HepG2 (cell line): Measurements from ENCODE around the gene NR1H2. TPM values are rescaled to one million over a fixed set of nuclear protein-coding genes. Genes with fewer than 3 reads are reported as not detected.
A peak's percentile ranks its signal among the peaks of the same experiment; 100 is the strongest.

Source experiments
- ASH2L ChIP-seq: fragments of 300-600, 200-600 bp; sonication (generic); IDR thresholded peaks from 2 replicates; pipeline ENCODE4 v1.7.0; 2017; ENCODE audit warnings: low read depth, mild to moderate bottlenecking, moderate library complexity, mixed read lengths, low read length; ENCODE audit not compliant: insufficient read length
- ATM ChIP-seq: fragments of 450-650 bp; IDR thresholded peaks from 2 replicates; pipeline ENCODE4 v1.7.1; 2017; ENCODE audit warnings: mild to moderate bottlenecking, borderline replicate concordance
- FOSL1 ChIP-seq: sonication (generic); formaldehyde crosslinking; IDR thresholded peaks from 2 replicates; pipeline ENCODE4 v1.9.0; 2021; ENCODE audit warnings: missing genetic modification reagents, borderline replicate concordance
- FOXO1 ChIP-seq: sonication (generic); formaldehyde crosslinking; IDR thresholded peaks from 2 replicates; pipeline ENCODE4 v1.4.0; 2020; ENCODE audit warnings: missing genetic modification reagents
- ISL2 ChIP-seq: sonication (generic); formaldehyde crosslinking; IDR thresholded peaks from 2 replicates; pipeline ENCODE4 v1.5.0; 2020; ENCODE audit warnings: missing genetic modification reagents
- MEIS2 ChIP-seq: sonication (generic); formaldehyde crosslinking; IDR thresholded peaks from 2 replicates; pipeline ENCODE4 v1.9.0; 2021; ENCODE audit warnings: mild to moderate bottlenecking, missing genetic modification reagents
- RXRA ChIP-seq: sonication (generic); formaldehyde crosslinking; IDR thresholded peaks from 2 replicates; pipeline ENCODE4 v1.5.1; 2020; ENCODE audit warnings: missing genetic modification reagents
- SETDB1 ChIP-seq: sonication (generic); formaldehyde crosslinking; IDR thresholded peaks from 2 replicates; pipeline ENCODE4 v1.5.1; 2020; ENCODE audit warnings: missing genetic modification reagents, mild to moderate bottlenecking, borderline replicate concordance
- SOX5 ChIP-seq: IDR thresholded peaks from 2 replicates; pipeline ENCODE4 v1.6.1; 2016; ENCODE audit warnings: borderline replicate concordance
- U2AF1 ChIP-seq: fragments of 200-400 bp; formaldehyde crosslinking; optimal IDR thresholded peaks from 2 replicates; pipeline ENCODE3; 2017; ENCODE audit warnings: mild to moderate bottlenecking, low read depth, low read length
- ZNF17 ChIP-seq: sonication (generic); formaldehyde crosslinking; IDR thresholded peaks from 2 replicates; pipeline ENCODE4 v1.5.0; 2020; ENCODE audit warnings: mild to moderate bottlenecking, missing genetic modification reagents
- ZNF547 ChIP-seq: sonication (generic); formaldehyde crosslinking; IDR thresholded peaks from 2 replicates; pipeline ENCODE4 v1.5.1; 2020; ENCODE audit warnings: mild to moderate bottlenecking, missing genetic modification reagents
- ZNF558 ChIP-seq: sonication (generic); formaldehyde crosslinking; IDR thresholded peaks from 2 replicates; pipeline ENCODE4 v1.9.0; 2022; ENCODE audit warnings: mild to moderate bottlenecking, missing genetic modification reagents, borderline replicate concordance
- ZNF776 ChIP-seq: sonication (generic); formaldehyde crosslinking; IDR thresholded peaks from 2 replicates; pipeline ENCODE4 v1.4.0; 2020; ENCODE audit warnings: mild to moderate bottlenecking, missing genetic modification reagents
- ZNF777 ChIP-seq: sonication (generic); formaldehyde crosslinking; IDR thresholded peaks from 2 replicates; pipeline ENCODE4 v1.4.0; 2020; ENCODE audit warnings: missing genetic modification reagents
- polyA plus RNA-seq, 8 experiments: library from polyadenylated mRNA; depleted of rRNA in 3 of 8; stranded (reverse) in 7 of 8; unstranded in 1 of 8; fragments of >200 nt; fragmentation: Illumina TruSeq in 4 of 8; extraction: Trizol in 4 of 8; gene quantifications; 2 replicates each; pipeline versions ENCODE4 v1.2.1 to v1.2.3, GENCODE V29; 2011 to 2016; ENCODE audit warnings: low read depth in 4 of 8, missing spikeins in 1 of 8, mixed read lengths in 1 of 8; ENCODE audit not compliant: insufficient read depth in 1 of 8
- total RNA-seq, 5 experiments: library from RNA; depleted of rRNA; stranded (reverse); fragments of >200 nt; fragmentation: Illumina TruSeq; extraction: Trizol; gene quantifications; 2 replicates each; pipeline ENCODE4 v1.2.3, GENCODE V29; 2016; ENCODE audit warnings: low read depth in 1 of 5
- TF ChIP-seq, protein P1 (sequence below): sonication (generic); formaldehyde crosslinking; IDR thresholded peaks from 2 replicates; pipeline ENCODE4 v1.8.0; 2022; ENCODE audit warnings: missing genetic modification reagents, mild to moderate bottlenecking, borderline replicate concordance
- TF ChIP-seq, protein P2 (sequence below): sonication (generic); formaldehyde crosslinking; IDR thresholded peaks from 2 replicates; pipeline ENCODE4 v1.4.0; 2020; ENCODE audit warnings: missing genetic modification reagents
- TF ChIP-seq, protein P3 (sequence below): sonication (generic); formaldehyde crosslinking; IDR thresholded peaks from 2 replicates; pipeline ENCODE4 v1.4.0; 2020; ENCODE audit warnings: mild to moderate bottlenecking, missing genetic modification reagents
- TF ChIP-seq, protein P4 (sequence below): sonication (generic); formaldehyde crosslinking; IDR thresholded peaks from 2 replicates; pipeline ENCODE4 v1.4.0; 2020; ENCODE audit warnings: mild to moderate bottlenecking, missing genetic modification reagents
- TF ChIP-seq, protein P5 (sequence below): sonication (generic); formaldehyde crosslinking; IDR thresholded peaks from 2 replicates; pipeline ENCODE4 v1.5.1; 2020; ENCODE audit warnings: mild to moderate bottlenecking, missing genetic modification reagents, moderate library complexity
- TF ChIP-seq, protein P6 (sequence below): sonication (generic); formaldehyde crosslinking; IDR thresholded peaks from 2 replicates; pipeline ENCODE4 v1.5.0; 2020; ENCODE audit warnings: missing genetic modification reagents, mild to moderate bottlenecking, borderline replicate concordance

Gene NR1H2
- total and polyA plus RNA-seq, 2 of the 13 experiments (the other 11 are each of a cell fraction or from before 2014, with no cell fraction given) = 10.3 to 13.5 TPM

DNA sequence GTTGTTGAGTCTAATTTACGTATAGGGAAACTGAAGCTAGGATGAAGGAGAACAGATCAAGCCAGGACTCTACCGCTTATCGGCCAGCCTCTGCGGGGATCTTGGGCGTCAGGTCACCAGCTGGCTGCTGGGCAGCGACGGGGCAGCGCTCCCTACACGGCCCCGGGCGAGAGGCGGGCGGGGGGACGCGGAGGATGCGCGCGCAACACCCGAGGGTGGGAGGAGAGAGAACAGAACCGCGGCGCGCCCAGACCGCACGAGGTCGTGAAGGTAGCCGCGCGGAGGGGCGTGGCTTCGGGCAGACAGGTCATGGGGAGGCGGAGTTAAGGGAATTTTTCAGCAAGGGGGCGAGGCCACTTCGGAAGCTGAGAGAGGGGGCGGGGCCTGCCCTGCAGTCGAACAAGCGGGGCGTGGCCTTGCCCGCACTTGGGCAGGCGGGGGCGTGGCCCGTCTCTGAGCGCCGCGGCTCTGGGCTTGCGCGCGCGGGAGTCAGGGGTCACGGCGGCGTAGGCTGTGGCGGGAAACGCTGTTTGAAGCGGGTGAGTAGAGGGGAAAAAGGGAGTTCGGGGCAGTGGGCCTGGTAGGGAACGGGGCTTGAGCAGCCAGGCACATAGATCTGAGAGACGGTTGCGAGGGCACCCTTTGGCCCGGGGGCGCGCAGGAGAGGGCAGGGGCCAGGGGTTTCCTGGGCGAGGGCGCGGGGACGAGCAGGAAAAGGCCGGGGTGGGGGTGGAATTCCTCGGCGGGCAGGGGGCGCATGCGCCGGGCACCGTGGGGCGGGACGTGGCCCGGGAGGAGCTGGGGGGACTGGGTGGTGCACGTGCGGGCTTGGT, 7.8 kb downstream of the NR1H2 start, which contains the start of gene POLD1 (continued):
- TF ChIP-seq ZNF17 (CRISPR knock-in tag) (no peak), SOX5 (no peak; the same call in 1 of the 2 replicates), RXRA (CRISPR knock-in tag) (peak; percentile 43; the same call in 1 of the 2 replicates), ZNF776 (0 out of 2 replicates have a peak, but pooled peaks have one; percentile 53), MEIS2 (CRISPR knock-in tag) (no peak), ATM (no peak), ASH2L (peak; percentile 57), FOSL1 (CRISPR knock-in tag) (no peak), ISL2 (CRISPR knock-in tag) (peak; percentile 62; the same call in 1 of the 2 replicates), ZNF558 (peak; percentile 22; the same call in 1 of the 2 replicates), ZNF547 (CRISPR knock-in tag) (peak; percentile 94), SETDB1 (no peak), ZNF777 (no peak), U2AF1 (no peak), FOXO1 (0 out of 2 replicates have a peak, but pooled peaks have one; percentile 11)
- TF ChIP-seq, protein P1, sequence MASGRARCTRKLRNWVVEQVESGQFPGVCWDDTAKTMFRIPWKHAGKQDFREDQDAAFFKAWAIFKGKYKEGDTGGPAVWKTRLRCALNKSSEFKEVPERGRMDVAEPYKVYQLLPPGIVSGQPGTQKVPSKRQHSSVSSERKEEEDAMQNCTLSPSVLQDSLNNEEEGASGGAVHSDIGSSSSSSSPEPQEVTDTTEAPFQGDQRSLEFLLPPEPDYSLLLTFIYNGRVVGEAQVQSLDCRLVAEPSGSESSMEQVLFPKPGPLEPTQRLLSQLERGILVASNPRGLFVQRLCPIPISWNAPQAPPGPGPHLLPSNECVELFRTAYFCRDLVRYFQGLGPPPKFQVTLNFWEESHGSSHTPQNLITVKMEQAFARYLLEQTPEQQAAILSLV = no peak
- TF ChIP-seq, protein P2, sequence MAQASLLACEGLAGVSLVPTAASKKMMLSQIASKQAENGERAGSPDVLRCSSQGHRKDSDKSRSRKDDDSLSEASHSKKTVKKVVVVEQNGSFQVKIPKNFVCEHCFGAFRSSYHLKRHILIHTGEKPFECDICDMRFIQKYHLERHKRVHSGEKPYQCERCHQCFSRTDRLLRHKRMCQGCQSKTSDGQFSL (CRISPR knock-in tag) = peak; percentile 69
- TF ChIP-seq, protein P3, sequence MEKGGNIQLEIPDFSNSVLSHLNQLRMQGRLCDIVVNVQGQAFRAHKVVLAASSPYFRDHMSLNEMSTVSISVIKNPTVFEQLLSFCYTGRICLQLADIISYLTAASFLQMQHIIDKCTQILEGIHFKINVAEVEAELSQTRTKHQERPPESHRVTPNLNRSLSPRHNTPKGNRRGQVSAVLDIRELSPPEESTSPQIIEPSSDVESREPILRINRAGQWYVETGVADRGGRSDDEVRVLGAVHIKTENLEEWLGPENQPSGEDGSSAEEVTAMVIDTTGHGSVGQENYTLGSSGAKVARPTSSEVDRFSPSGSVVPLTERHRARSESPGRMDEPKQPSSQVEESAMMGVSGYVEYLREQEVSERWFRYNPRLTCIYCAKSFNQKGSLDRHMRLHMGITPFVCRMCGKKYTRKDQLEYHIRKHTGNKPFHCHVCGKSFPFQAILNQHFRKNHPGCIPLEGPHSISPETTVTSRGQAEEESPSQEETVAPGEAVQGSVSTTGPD (CRISPR knock-in tag) = no peak
- TF ChIP-seq, protein P4, sequence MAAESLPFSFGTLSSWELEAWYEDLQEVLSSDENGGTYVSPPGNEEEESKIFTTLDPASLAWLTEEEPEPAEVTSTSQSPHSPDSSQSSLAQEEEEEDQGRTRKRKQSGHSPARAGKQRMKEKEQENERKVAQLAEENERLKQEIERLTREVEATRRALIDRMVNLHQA (CRISPR knock-in tag) = no peak
- TF ChIP-seq, protein P5, sequence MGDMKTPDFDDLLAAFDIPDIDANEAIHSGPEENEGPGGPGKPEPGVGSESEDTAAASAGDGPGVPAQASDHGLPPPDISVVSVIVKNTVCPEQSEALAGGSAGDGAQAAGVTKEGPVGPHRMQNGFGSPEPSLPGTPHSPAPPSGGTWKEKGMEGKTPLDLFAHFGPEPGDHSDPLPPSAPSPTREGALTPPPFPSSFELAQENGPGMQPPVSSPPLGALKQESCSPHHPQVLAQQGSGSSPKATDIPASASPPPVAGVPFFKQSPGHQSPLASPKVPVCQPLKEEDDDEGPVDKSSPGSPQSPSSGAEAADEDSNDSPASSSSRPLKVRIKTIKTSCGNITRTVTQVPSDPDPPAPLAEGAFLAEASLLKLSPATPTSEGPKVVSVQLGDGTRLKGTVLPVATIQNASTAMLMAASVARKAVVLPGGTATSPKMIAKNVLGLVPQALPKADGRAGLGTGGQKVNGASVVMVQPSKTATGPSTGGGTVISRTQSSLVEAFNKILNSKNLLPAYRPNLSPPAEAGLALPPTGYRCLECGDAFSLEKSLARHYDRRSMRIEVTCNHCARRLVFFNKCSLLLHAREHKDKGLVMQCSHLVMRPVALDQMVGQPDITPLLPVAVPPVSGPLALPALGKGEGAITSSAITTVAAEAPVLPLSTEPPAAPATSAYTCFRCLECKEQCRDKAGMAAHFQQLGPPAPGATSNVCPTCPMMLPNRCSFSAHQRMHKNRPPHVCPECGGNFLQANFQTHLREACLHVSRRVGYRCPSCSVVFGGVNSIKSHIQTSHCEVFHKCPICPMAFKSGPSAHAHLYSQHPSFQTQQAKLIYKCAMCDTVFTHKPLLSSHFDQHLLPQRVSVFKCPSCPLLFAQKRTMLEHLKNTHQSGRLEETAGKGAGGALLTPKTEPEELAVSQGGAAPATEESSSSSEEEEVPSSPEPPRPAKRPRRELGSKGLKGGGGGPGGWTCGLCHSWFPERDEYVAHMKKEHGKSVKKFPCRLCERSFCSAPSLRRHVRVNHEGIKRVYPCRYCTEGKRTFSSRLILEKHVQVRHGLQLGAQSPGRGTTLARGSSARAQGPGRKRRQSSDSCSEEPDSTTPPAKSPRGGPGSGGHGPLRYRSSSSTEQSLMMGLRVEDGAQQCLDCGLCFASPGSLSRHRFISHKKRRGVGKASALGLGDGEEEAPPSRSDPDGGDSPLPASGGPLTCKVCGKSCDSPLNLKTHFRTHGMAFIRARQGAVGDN (CRISPR knock-in tag) = peak; percentile 93
- TF ChIP-seq, protein P6, sequence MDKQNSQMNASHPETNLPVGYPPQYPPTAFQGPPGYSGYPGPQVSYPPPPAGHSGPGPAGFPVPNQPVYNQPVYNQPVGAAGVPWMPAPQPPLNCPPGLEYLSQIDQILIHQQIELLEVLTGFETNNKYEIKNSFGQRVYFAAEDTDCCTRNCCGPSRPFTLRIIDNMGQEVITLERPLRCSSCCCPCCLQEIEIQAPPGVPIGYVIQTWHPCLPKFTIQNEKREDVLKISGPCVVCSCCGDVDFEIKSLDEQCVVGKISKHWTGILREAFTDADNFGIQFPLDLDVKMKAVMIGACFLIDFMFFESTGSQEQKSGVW (CRISPR knock-in tag) = no peak
